ENCODE data around the gene NAV2.

NAV2 gene

DNA sequence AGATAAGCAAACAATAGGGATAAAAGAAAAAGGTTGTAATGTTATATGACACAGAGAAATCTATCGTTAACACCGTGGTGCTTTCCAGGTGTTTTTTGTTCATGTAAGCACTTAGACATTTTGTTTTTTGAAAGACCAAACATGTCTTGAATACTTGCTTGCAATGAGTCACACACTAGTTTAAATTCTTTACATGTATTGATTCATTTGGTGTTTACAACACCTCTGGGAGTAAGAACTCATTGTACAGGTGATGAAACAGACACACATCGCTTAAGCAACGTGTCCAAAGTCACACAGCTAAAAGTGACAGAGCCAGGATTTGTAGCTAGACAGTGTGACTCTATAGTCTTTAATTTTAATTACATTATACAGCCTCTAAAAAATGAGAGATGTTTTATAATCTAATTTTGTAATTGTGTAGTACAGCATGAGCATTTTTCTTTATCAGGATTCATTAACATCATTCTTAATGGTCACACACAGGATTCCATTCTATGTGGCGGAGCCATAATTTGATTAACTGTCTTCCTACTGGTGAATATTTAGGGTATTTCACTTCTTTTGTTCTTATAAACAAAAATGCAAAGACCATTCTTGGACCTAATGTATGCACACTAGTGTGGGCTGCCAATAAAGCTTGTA is 298.8 kb downstream of the NAV2 start:
- DNase-seq: no peak

DNA sequence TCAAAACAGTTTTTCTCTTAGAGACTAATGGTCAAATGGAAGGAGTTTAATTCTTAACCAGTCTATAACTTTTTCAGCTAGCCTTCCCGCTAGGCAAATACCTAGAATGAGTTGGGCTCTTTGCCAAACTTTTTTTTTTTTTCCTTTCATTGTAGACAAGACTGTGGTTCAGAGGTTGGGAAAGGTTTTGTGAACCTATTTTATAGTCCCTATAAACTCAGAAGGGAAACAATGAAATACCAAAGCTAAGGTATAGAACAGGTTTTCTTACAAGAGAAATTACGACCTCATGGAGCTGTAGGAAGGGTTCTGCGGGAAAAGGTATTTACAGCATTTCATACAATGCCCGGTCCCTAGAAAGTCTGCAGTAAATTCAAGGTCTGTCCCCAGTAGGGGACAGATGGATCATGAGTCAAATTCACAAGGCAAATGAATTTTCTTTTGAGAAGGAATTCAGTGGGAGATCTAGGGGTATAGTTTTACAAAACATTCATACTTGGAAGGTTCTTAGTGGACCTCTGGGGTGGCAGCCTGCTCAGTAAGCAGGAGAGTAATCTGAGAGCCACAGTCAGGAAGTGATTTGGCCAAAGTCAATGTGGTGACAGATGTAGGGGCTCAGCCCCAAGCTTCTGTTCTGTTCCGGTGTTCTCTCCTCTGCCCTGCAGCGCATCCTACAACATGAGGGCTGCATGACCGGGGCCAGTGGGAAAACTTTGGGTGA is 300.9 kb downstream of the NAV2 start:
- no peak for DNase-seq

DNA sequence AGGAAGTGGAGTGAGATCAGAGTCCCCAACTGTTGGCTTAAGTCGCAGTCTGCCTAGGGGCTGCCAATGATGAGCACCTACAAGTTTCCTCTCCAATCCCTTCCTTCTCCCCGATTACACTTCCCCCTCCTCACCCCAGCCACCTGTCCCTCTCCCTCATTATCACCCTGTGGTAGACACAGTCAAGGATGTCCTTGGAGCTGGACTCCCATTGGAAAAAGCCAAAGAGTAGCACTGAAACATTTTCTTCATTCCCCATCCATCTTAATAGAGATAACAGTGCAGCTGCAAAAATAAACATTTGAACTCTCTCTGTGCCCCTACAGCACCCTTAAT is 301.4 kb downstream of the NAV2 start:
- DNase-seq: no peak

DNA sequence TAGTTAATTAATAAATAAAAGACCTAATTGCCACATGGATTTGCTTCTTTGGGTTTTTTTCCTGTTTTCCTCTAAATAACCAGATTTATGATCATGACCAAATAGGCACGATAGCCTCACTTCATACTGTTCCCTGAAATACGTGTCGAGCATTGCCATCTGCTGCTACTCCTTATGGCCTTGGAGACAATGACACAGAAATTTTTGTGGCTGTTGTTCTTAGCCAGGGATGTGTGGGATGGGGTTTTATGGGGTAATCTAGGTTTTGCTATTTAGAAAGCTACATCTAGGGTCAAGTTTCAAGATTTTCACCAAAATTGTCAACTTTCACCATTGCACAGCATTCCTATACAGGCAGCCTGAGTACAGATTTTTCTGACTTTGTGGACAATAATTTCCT is 302.5 kb downstream of the NAV2 start:
- no peak for DNase-seq

DNA sequence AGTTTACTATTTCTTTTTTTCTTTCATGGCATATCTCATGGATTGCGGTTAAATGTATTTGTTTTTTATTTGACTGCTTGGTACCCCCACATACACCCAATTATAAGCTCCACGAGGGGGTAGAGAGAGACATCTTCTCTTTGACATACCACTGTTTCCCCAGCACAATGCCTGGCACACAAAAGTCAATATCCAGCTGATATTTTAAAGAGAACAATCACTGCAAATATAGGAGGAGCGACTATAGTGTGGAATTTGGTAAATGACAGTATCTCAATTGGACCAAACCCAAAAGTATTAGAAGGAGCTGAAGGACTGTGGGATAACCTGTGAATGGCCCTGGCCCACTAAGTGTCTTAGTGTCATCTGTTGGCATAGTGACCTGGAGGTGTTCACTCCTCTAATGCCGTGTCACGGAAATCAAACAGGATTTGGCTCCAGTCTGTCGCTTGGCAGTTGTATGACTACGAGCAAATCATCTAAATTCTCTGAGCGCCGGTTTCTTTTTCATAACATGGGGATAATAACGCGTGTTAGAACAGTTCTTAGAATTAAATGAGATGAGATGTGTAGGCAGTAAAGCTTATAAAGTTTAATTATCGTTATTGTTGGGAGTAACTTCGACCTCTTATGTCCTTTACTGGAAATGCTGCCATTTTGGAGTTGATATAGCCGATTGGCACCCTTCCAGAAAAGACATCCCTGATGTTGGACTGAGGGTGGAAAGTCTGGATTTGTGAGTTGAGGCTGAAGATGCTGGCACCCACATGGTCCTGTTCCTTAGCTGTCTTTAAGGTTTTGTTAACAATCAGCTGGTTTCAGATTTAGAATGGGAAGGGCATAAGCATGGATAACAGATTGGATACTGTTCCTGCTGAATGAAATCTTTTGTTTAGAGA is 303.1 kb downstream of the NAV2 start:
- DNase-seq: no peak

DNA sequence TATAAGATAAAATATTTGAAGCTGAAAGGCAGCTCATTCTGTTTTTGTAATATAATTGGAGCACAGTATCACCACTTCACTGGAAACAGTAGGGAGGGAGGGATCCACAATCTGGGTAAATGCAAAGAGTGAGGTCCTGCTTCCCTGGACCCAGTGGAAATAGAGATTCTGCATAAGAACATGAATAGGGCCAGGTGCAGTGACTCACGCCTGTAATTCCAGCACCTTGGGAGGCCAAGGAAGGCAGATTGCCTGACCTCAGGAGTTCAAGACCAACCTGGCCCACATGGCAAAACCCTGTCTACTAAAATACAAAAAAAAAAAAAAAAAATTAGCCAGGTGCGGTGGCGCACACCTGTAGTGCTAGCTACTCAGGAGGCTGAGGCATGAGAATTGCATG is 303.9 kb downstream of the NAV2 start:
- no peak for DNase-seq

DNA sequence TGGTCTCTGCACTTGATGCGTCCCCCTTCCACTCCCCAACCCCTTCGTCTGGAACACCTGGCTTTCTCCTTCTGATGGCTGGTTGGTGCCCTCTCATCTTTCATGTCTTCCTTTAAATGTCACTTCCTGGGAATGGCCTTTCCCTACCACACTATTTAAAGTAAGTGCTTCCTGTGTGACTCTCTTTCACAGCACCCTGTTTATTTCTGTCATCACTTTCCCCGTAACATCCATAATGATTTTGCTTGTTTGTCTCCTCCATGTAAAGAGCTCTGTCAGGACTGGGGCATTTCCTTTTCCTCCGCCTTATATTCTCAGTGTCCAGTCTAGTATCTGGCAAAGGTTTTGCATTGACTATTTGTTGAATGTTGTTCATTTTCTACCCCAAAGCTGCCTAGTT is 304.7 kb downstream of the NAV2 start:
- no peak for DNase-seq

DNA sequence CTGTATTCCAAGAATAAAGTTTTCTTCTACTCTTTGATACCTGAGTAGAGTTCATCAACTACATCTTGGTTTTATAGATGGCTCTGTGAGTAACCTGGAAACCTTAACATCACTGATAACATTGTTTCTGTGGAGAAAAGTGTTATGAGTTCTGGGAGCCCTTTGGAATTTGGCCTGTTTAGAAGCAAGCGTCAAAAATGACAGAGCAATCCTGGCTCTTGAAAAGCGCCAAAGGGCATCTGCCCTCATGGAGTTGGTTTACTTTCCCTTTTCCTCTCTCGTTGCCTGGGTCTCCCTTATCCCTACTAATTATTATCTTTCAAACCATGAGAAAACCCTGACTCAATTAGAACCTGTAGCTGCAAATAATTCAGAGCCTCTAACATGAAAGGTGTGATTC is 307.6 kb downstream of the NAV2 start:
- DNase-seq: no peak

DNA sequence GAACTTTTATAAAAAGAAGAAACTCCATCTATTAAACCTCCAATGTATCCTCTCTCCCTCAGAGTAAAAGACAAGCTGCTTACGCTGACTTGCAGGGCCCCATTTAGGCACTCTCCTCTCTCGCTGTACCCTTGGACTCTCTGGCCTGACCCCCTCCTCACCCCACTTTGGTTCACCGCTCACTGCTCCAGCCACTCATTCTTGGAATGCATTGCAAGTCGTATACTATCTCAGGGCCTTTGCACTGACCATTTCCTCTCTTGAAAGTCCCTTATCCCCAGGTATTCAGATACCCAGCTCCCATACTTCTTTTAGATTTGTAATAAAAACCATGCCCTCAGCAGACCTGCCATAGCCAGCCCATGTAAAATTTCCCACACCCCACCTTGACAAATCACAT is 308.1 kb downstream of the NAV2 start:
- DNase-seq: no peak

DNA sequence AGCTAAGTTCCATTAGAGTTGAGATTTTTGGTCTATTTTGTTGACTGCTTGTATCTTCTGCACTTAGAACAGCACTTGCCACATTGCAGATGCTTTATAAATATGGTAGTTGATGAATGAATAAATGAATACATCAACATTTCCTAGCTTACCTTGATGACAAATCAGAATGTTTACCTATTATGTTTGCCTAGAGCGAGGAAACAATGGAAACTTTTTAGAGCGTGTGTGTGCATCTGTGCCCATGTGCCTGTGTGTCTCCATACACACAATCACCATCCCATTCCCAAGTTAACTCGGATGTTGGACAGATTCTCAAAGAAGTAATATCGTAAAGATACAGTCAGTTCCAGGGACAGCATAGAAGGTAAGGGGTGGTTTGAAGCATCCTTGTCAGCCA is 308.6 kb downstream of the NAV2 start:
- DNase-seq: no peak

DNA sequence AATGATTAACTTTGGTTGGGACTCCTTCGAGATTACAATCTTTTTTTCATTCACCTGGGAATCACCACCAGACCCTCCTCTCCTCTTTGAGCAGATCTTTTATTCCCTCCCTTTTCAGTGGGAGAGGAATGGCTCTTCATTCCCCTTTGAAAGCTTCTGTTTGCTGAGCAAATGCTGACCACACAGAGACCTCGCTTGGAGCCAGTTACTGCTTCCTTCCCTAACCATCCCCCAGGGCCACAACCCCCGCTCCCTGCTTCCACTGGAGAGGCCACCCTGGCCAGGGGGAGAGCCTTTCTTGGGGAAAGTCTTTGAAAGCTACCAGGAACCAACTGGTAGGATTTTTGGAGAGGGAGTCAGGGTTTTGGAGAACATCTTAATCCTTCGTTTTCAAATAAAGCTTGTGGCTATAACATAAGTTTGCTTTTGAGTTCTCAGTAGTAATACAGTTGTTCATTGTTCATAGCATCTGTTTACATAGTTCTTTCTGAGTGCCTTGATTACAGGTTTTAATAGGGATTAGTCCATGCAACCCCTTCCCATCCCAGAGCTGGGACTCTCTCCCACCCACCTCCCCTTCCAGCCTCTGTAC is 309.2 kb downstream of the NAV2 start:
- no peak for DNase-seq

DNA sequence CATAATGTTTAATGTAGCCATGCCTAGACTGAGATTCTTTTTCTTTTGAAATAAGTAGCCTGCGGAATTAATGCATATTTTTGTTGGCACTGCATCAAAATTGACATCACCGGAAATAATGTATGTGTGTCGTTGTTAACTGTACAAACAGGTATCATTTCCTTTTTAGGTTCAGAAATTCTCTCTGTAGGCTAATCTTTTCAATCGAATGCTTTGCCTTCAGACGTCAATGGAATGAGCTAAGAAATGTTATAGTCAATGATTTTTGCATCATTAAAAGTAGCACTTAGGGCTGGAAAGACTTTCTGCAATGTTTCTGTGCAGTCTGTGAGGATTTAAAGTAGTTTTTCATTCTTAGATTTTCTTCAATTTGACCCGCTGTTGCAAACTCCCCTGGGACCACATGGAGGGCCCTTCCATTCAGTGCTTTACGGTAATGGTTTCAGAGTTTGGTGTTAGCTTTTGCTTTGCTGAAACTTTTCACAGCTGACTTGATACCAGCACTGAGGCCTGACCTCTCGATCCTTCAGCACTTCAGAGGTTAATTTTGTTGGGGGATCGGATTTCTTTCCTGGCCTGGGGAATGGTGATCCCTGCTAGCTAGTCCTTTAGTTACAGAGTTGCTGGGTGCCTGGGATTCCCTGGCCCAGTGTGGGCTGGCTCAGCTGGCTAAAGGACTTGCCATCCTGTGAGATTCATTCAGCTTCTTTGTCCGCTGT is 309.9 kb downstream of the NAV2 start:
- no peak for DNase-seq

DNA sequence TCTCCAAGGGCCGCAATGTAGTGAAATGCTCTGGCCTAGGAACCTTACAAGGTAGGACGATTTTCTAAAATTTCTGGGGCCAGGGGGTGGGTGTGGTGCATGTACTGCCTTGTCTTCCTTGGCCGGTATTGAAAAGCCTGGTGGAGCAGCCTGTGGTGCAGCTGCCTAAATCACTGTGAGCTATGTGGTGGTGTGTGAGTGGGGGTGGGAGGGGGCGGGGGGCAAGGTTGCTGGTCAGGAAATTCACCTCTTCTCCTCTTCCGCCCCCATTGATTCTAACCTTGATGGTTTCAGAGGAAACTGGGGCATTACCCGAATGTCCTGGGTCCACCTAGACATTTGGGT is 310.4 kb downstream of the NAV2 start:
- no peak for DNase-seq

DNA sequence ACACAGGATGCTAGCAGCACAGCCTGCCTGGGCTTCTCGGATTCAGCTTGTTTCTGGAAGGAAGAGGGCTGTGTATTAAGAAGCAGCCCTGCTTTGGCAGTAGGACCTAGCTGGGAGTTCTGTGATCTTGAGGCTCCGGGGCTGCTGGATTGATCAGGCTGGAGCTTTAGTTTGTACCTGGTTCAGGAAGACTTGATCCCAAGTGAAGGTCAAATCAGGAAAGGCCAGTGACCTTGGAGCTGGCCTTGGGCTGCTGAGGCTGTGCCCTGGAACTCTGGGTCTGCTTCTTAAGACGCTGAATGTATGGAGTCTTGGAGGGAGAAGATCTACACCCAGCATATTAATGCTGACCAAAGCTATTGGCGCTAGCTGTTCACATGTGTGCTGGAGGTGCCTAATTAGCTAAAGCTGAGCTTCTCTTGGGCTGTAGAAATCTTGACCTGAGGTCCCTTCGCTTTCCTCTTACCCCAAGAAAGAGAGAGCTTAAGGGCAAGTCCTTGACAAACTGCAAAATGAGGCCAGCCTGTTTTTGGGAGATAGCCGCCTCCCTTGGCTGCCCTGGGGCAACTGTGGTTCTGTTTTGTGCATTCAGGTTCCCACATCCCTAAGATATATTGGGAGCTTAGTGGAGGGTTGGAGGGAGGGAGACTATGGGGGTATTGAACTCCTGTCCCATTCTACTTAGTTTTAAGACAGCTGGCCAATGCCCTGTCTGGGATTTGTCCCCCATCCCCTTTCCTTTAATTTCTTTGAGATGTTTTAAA is 311.7 kb downstream of the NAV2 start:
- no peak for DNase-seq

DNA sequence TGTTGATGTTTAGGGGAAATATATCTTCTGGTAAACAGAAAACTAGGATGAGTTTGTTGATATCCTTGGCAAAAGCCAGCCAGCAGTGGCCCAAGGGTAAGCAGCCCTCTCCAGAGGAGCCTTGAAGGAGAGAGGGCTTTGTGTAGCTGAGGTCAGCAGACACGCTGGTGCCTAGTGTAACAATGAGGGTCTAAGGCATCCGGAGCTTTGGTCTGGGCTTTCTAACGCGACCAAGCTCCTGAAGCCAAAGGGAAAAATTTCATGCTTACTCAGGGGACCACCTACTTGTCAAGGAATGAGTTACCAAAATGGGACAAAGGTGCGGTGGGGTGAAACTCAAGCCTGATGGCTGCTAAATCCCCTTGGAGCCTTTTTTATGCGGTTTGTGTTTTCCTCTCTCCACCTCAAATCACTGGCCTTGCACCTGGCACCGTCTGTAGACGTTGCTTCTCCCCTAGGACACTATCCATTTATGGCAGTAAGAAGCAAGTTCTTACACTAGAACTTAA is 312.7 kb downstream of the NAV2 start:
- DNase-seq: no peak

DNA sequence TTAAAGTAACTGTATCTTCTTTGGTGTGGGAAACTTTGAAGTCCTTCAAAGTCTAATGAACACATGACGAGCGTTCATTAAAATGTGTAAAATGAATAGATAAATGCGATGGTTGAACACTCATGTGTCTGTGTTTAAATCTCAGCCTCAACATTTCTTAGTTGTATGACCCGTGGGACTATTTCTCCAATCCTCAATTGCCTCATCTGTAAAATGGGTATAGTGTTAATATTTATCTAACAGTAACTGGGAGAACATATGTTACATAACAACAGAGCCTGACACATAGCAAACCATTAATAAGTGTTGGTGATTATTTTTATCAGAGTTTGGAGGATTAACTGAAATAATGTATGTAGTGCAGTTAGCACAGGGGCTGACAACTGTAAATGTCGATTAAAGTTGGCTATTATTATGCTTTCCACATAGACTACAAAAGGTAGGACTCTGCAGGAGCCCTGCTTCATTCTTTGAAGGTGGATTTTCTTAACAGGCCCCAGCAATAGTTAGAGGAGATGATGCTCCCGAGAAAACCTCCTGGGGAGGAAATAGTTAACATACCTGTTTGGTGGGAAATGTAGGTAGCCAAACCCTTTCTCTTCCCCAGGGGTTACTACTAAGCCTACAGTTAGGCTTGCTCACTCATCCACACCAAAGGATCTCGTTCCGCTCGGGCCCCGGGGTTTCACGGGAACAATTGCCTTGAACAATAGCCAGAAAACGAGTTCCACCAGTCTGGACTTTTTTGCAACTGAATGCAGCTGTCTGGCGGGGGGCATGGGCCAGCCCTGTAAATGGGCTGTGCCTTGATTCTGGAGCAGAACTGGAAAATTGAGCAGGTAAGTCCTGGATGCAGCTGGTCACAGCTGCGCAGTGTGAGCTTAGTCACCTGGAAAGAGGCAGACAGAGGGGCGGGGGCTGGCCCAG is 314.3 kb downstream of the NAV2 start:
- DNase-seq: no peak

DNA sequence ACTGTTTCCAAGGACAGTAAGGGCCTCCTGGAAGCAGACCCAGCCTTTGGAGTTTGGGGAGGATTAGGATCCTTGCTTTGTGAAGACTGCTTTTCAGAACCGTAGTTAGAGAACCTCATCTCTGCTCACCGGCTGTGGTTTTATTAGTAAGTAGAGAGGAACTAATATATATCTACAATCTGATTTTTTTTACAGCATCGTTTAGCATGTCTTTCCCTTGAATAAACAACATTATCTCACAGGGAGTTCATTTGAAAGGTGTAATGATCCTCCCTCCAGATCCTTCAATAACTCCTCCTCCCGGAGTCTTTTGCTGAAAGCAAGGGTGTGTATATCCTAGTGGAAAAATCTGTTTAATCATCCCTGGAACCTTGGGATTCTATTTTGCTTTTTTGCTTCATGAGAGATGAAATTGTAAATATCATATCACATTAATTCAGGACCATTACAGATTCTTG is 314.9 kb downstream of the NAV2 start:
- no peak for DNase-seq

DNA sequence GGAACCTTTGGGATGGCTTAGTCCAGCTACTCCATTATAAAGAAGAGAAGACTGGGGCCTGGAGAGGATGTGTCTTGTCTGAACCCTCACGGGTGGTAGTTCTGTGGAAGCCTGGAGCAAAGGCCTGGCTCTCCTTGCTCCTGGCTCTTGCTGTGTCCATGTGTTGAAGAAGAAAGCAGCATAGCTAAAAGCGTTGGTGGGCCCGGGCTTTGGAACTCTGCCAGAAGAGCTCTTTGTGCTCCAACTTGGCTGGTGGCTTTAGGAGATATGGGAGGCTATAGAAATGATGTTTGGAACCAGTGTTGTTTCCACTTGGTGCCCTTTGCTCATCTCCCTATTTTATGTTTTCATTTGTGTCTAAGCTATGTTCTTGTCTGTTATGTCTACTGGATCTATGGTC is 316.6 kb downstream of the NAV2 start:
- DNase-seq: no peak

DNA sequence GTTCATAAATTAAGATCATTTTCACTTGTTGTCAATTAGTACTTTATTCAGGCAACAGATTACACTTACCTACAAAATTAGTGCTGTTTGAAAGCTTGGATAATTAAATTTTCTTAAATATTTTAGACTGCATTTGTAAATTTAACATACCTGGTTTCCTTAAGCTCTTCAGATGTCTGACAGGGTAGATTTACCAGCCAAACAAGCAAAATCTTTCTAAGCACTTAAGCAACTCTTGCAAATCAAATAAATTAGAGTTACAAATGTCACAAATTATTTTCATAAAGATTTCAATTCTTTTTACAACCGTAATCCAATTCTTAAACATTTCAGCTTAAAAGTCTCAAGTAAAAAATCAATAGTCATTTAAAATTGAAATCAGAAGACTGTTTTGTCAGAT is 317.8 kb downstream of the NAV2 start:
- DNase-seq: no peak

DNA sequence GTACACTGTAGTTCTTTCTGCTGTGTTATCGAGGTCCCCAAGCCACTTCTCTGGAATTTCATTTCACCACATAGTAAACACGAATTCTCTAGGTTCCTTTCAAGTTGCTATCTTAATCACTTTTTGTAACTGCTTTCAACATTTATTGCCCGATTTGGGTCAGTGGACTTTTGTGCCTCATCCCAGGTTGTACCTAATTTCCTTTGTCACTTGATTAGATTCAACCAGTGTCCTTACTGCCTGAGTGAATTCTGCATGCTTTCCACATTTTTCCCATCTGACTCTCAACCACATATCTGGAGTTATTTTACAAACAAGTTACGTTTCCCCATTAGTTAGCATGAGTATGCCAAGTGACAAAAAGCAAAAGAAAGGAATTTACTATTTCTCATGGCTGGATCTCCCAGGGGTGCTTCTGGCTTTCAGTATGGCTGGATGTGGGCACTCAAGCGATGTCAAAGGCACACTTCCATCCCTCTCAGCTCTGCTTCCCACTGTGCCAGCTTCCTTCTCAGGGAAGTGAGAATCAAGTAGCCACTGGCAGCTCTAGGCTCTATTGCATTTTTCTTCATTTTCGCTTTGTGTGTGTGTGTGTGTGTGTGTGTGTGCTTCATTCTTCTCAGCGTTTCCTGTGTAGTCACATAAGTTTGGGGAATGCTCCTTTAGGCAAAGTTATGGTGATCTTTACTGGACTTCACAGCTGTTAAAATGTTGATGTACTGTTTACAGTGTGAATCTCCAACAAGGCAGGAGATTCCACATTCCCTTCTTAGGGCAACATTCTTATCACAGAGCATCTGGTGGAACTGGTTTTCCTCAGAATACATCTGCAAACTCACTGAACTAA is 318.7 kb downstream of the NAV2 start:
- DNase-seq: no peak

Measured in stimulated activated CD4-positive, alpha-beta T cell treated with anti-CD3 and anti-CD28 coated beads, Interleukin-12 subunit alpha, Interleukin-12 subunit beta, amount 100 ng/mL, for 4 hours (primary cell).